Epithelial cell of proximal tubule (primary cell): ENCODE data around the gene MMP14. TPM values are rescaled to one million over a fixed set of nuclear protein-coding genes. Genes with fewer than 3 reads are reported as not detected.

ENCODE experiments used
- total RNA-seq: library from RNA; depleted of rRNA; stranded (reverse); fragments of >200 nt; gene quantifications from 2 replicates; pipeline ENCODE4 v1.2.3, GENCODE V29; 2015

MMP14 gene
- total RNA-seq, 1 donor from 2014 or later = 227 TPM

Other genes with a start within 250 kb of the MMP14 start
- gene DAD1, start 247.4 kb upstream of the MMP14 start, total RNA-seq = 330 and 389 TPM in 2 replicates
- 10.3 and 10.7 TPM in 2 replicates for gene ABHD4, start 238.3 kb upstream of the MMP14 start, total RNA-seq
- gene OR6J1, start 192.2 kb upstream of the MMP14 start, total RNA-seq = not detected in 2 replicates
- gene OXA1L, start 69.9 kb upstream of the MMP14 start, total RNA-seq = 99.2 and 109 TPM in 2 replicates
- 3.5 and 5.6 TPM in 2 replicates for gene SLC7A7, start 21.1 kb upstream of the MMP14 start, total RNA-seq
- 160 and 224 TPM in 2 replicates for gene MRPL52, start 6.7 kb upstream of the MMP14 start, total RNA-seq
- 82.5 and 102 TPM in 2 replicates for gene LRP10, start 35.2 kb downstream of the MMP14 start, total RNA-seq
- gene REM2, start 46.6 kb downstream of the MMP14 start, total RNA-seq = 0.17 and 0.80 TPM in 2 replicates
- gene RBM23, start 82.6 kb downstream of the MMP14 start, total RNA-seq = 76.4 and 90.6 TPM in 2 replicates
- 70.5 and 142 TPM in 2 replicates for gene PRMT5, start 92.8 kb downstream of the MMP14 start, total RNA-seq
- 40.0 and 70.5 TPM in 2 replicates for gene HAUS4, start 120.5 kb downstream of the MMP14 start, total RNA-seq
- 63.2 and 105 TPM in 2 replicates for gene AJUBA, start 146.0 kb downstream of the MMP14 start, total RNA-seq
- 6.0 and 9.4 TPM in 2 replicates for gene C14orf93, start 173.6 kb downstream of the MMP14 start, total RNA-seq
- 388 and 413 TPM in 2 replicates for gene PSMB5, start 198.3 kb downstream of the MMP14 start, total RNA-seq
- gene PSMB11, start 205.6 kb downstream of the MMP14 start, total RNA-seq = not detected in 2 replicates
- gene CDH24, start 220.9 kb downstream of the MMP14 start, total RNA-seq = 11.1 and 17.7 TPM in 2 replicates